Mesendoderm (in vitro differentiated cells): ENCODE data around the gene CCL3.

Experiments
- DNase-seq: peaks from one replicate; pipeline ENCODE4 v3.0.0; 2013
- H2AK5ac ChIP-seq: 2 replicates; pipeline ENCODE4 v1.6.1; 2013; ENCODE audit warnings: low read length, inconsistent platforms
- H2BK120ac ChIP-seq: 2 replicates; pipeline ENCODE4 v1.6.1; 2013; ENCODE audit warnings: low read depth, mild to moderate bottlenecking, low read length, moderate library complexity, mixed read lengths
- H2BK15ac ChIP-seq: replicated peaks from 2 replicates; pipeline ENCODE4 v1.6.1; 2013; ENCODE audit warnings: low read depth, mild to moderate bottlenecking, moderate library complexity
- H2BK5ac ChIP-seq: 2 replicates; pipeline ENCODE4 v1.6.1; 2013; ENCODE audit warnings: low read length, inconsistent platforms
- H3K18ac ChIP-seq: 2 replicates; pipeline ENCODE4 v1.6.1; 2013; ENCODE audit warnings: mild to moderate bottlenecking, low read length, mixed read lengths
- H3K23ac ChIP-seq: one replicate; pipeline ENCODE4 v1.6.1; 2013; ENCODE audit warnings: low read length
- H3K27ac ChIP-seq: 2 replicates; pipeline ENCODE4 v1.5.1; 2013; ENCODE audit warnings: low read depth, mild to moderate bottlenecking, inconsistent platforms, low read length, moderate library complexity
- H3K27me3 ChIP-seq: 2 replicates; pipeline ENCODE4 v1.6.1; 2013; ENCODE audit warnings: low read length, control low read depth, mild to moderate bottlenecking, inconsistent platforms; ENCODE audit not compliant: insufficient read depth, poor library complexity
- H3K36me3 ChIP-seq: 2 replicates; pipeline ENCODE4 v1.6.1; 2013; ENCODE audit warnings: low read length, inconsistent platforms; ENCODE audit not compliant: control insufficient read depth, insufficient read depth
- H3K4ac ChIP-seq: one replicate; pipeline ENCODE4 v1.6.1; 2013; ENCODE audit warnings: low read depth, mild to moderate bottlenecking, low read length, moderate library complexity
- H3K4me1 ChIP-seq: 2 replicates; pipeline ENCODE4 v1.6.1; 2013; ENCODE audit warnings: low read depth, low read length, inconsistent platforms; ENCODE audit not compliant: control insufficient read depth
- H3K4me2 ChIP-seq: 2 replicates; pipeline ENCODE4 v1.6.1; 2013; ENCODE audit warnings: low read length
- H3K4me3 ChIP-seq: 2 replicates; pipeline ENCODE4 v1.5.1; 2013; ENCODE audit warnings: mild to moderate bottlenecking, low read length
- H3K56ac ChIP-seq: one replicate; pipeline ENCODE4 v1.6.1; 2013; ENCODE audit warnings: low read length
- H3K79me1 ChIP-seq: 2 replicates; pipeline ENCODE4 v1.6.1; 2013; ENCODE audit warnings: low read length, inconsistent platforms
- H3K79me2 ChIP-seq: 2 replicates; pipeline ENCODE4 v1.6.1; 2013; ENCODE audit warnings: mild to moderate bottlenecking, low read length; ENCODE audit not compliant: control insufficient read depth, insufficient read depth
- H3K9ac ChIP-seq: 2 replicates; pipeline ENCODE4 v1.6.1; 2013; ENCODE audit warnings: low read length, inconsistent platforms
- H4K5ac ChIP-seq: one replicate; pipeline ENCODE4 v1.6.1; 2013; ENCODE audit warnings: low read length
- H4K8ac ChIP-seq: one replicate; pipeline ENCODE4 v1.6.1; 2013; ENCODE audit warnings: low read depth, mild to moderate bottlenecking, control low read depth, low read length, moderate library complexity
- WGBS: extraction: QIAGEN DNeasy Blood & Tissue Kit; methylation state at CpG from one replicate; pipeline ENCODE4 v1.1.7; 2013; ENCODE audit warnings: low lambda C conversion rate, missing lambda C conversion rate; ENCODE audit not compliant: insufficient coverage; ENCODE audit errors: extremely low coverage; 5-methylcytosine and 5-hydroxymethylcytosine counted together

The CCL3 gene

DNA sequence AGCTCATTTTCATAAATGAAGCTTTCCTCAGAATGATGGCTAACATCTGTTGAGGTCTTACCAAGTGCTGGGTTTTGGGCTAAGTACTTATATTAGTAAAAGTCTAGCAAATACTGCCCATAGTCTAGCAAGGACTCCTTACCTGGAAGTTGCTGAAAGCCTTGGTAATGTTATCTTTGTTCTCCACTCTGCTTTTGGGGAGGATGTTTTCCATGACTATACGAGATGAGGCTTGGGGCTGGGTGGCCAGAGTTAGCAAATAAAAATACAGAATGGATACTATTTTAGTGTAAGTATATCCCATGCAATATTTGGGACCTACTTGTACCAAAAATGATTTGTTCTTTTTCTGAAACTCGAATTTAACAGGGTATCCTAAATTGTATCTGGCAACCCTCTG, 18.2 kb downstream of the CCL3 start:
- Histone ChIP-seq H2BK120ac (no peak overlapping the region), H3K4me2 (no peak overlapping the region), H2AK5ac (no peak overlapping the region), H3K4ac (no peak overlapping the region), H2BK15ac (no peak overlapping the region), H3K27me3 (no peaks in the 10 kb centered on the region), H3K27ac (no peak overlapping the region), H3K4me3 (no peak overlapping the region), H2BK5ac (no peak overlapping the region), H3K9ac (no peak overlapping the region), H4K8ac (no peak overlapping the region), H3K23ac (no peak overlapping the region), H3K4me1 (no peaks in the 10 kb centered on the region), H3K79me1 (no peaks in the 10 kb centered on the region), H3K36me3 (no peaks in the 10 kb centered on the region), H3K56ac (no peak overlapping the region), H4K5ac (no peak overlapping the region), H3K79me2 (no peaks in the 10 kb centered on the region), H3K18ac (no peak overlapping the region)
- no CpG with 5 or more reads among the region's 2 CpGs for WGBS
- DNase-seq, result no peak

DNA sequence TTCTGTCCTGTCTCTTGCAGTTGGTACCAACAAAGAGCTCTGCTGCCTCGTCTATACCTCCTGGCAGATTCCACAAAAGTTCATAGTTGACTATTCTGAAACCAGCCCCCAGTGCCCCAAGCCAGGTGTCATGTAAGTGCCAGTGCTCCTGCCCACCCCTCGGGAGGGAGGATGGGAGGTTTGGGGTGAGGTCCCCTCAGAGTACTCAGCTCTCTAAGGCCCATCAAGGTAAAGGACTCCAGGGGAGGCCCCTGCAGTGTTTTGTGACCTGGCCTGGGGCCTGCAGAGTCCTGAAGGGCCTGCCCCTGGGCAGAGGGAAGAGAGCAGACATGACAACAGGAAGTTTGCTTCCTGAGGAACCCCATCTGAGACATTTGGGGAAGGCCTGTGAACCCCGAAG, 19.5 kb downstream of the CCL3 start:
- WGBS, result no CpG with 5 or more reads among the region's 3 CpGs
- no peak overlapping the region for H3K4me3 ChIP-seq
- H3K23ac ChIP-seq, result no peak overlapping the region
- no peaks in the 10 kb centered on the region for H3K36me3 ChIP-seq
- no peak overlapping the region for H2BK15ac ChIP-seq
- H3K27me3 ChIP-seq, result no peaks in the 10 kb centered on the region
- no peak for DNase-seq
- no peak overlapping the region for H3K18ac ChIP-seq
- no peaks in the 10 kb centered on the region for H3K79me1 ChIP-seq
- no peak overlapping the region for H4K8ac ChIP-seq
- no peak overlapping the region for H4K5ac ChIP-seq
- no peaks in the 10 kb centered on the region for H3K4me1 ChIP-seq
- no peak overlapping the region for H3K9ac ChIP-seq
- no peak overlapping the region for H2AK5ac ChIP-seq
- no peak overlapping the region for H2BK120ac ChIP-seq
- H3K27ac ChIP-seq, result no peak overlapping the region
- H3K4ac ChIP-seq, result no peak overlapping the region
- H3K4me2 ChIP-seq, result no peak overlapping the region
- no peak overlapping the region for H3K56ac ChIP-seq
- H3K79me2 ChIP-seq, result no peaks in the 10 kb centered on the region
- H2BK5ac ChIP-seq, result no peak overlapping the region

- Histone ChIP-seq H3K36me3 (no peaks in the 10 kb centered on the region), H3K4me3 (no peak overlapping the region), H2AK5ac (no peak overlapping the region), H3K4me1 (no peaks in the 10 kb centered on the region), H3K4me2 (no peak overlapping the region), H3K18ac (no peak overlapping the region), H3K79me2 (no peaks in the 10 kb centered on the region), H4K5ac (no peak overlapping the region), H3K4ac (no peak overlapping the region), H3K27me3 (no peaks in the 10 kb centered on the region), H3K27ac (no peak overlapping the region), H2BK120ac (no peak overlapping the region), H3K79me1 (no peaks in the 10 kb centered on the region), H3K56ac (no peak overlapping the region), H2BK15ac (no peak overlapping the region), H4K8ac (no peak overlapping the region), H3K23ac (no peak overlapping the region), H2BK5ac (no peak overlapping the region), H3K9ac (no peak overlapping the region)
- no peak for DNase-seq
Measured at GRCh38 chr17:36069136-36069535, 20.8 kb downstream of the CCL3 start.

GRCh38 chr17:36068524-36068923, 21.4 kb downstream of the CCL3 start:
- Histone ChIP-seq H3K4ac (no peak overlapping the region), H2BK5ac (no peak overlapping the region), H3K4me2 (no peak overlapping the region), H3K36me3 (no peaks in the 10 kb centered on the region), H3K79me1 (no peaks in the 10 kb centered on the region), H3K56ac (no peak overlapping the region), H2BK120ac (no peak overlapping the region), H3K27ac (no peak overlapping the region), H2BK15ac (no peak overlapping the region), H2AK5ac (no peak overlapping the region), H3K9ac (no peak overlapping the region), H3K18ac (no peak overlapping the region), H3K23ac (no peak overlapping the region), H4K8ac (no peak overlapping the region), H3K27me3 (no peaks in the 10 kb centered on the region), H3K4me1 (no peaks in the 10 kb centered on the region), H4K5ac (no peak overlapping the region), H3K79me2 (no peaks in the 10 kb centered on the region), H3K4me3 (no peak overlapping the region)
- no peak for DNase-seq
- WGBS, result no CpG with 5 or more reads among the region's 3 CpGs

GRCh38 chr17:36066365-36066985, 23.5 kb downstream of the CCL3 start:
- Histone ChIP-seq H3K18ac (no peak overlapping the region), H3K27me3 (no peaks in the 10 kb centered on the region), H4K8ac (no peak overlapping the region), H3K79me2 (no peaks in the 10 kb centered on the region), H4K5ac (no peak overlapping the region), H2BK5ac (no peak overlapping the region), H3K4ac (no peak overlapping the region), H2BK120ac (no peak overlapping the region), H2AK5ac (no peak overlapping the region), H3K23ac (no peak overlapping the region), H3K56ac (no peak overlapping the region), H3K79me1 (no peaks in the 10 kb centered on the region), H3K27ac (no peak overlapping the region), H3K4me3 (no peak overlapping the region), H3K36me3 (no peaks in the 10 kb centered on the region), H2BK15ac (no peak overlapping the region), H3K9ac (no peak overlapping the region), H3K4me1 (no peaks in the 10 kb centered on the region), H3K4me2 (no peak overlapping the region)
- no CpG with 5 or more reads among the region's 6 CpGs for WGBS
- DNase-seq, result no peak

- no peak within 1 kb of the TSS for H3K4ac ChIP-seq
- H3K18ac ChIP-seq, result no peak within 1 kb of the TSS
- no peak within 1 kb of the TSS for H3K4me3 ChIP-seq
- H3K9ac ChIP-seq, result no peak within 1 kb of the TSS
- H3K79me1 ChIP-seq, result no peaks in the 10 kb centered on the region
- no peaks in the 10 kb centered on the region for H3K4me1 ChIP-seq
- no peak within 1 kb of the TSS for H3K4me2 ChIP-seq
- no peak within 1 kb of the TSS for H2AK5ac ChIP-seq
- H3K27ac ChIP-seq, result no peak within 1 kb of the TSS
- WGBS, result no CpG with 5 or more reads among the region's 5 CpGs
- H3K27me3 ChIP-seq, result no peaks in the 10 kb centered on the region
- no peak within 1 kb of the TSS for H2BK5ac ChIP-seq
- H4K5ac ChIP-seq, result no peak within 1 kb of the TSS
- no peaks in the 10 kb centered on the region for H3K36me3 ChIP-seq
- no peak for DNase-seq
- H3K23ac ChIP-seq, result no peak within 1 kb of the TSS
- no peak within 1 kb of the TSS for H3K56ac ChIP-seq
- H2BK120ac ChIP-seq, result no peak within 1 kb of the TSS
- H4K8ac ChIP-seq, result no peak within 1 kb of the TSS
- no peak within 1 kb of the TSS for H2BK15ac ChIP-seq
- H3K79me2 ChIP-seq, result no peaks in the 10 kb centered on the region
Measured at GRCh38 chr17:36063786-36064541, 26.0 kb downstream of the CCL3 start, which contains the start of gene CCL18. Gene CCL18 (plus strand): TSS chr17:36064272. CDS start chr17:36064343, 71 bp downstream.
